Islet of Langerhans (tissue), 1 donor: ENCODE measurements around the gene DCLRE1C.
"Not testable (repeated sequence)": the region's sequence is repeated elsewhere in the genome, so short reads cannot be mapped to it uniquely, and the experiment has no call there.

Experiments
- FAIRE-seq: peaks from one replicate; lab custom pipeline; 2011; peaks lifted over from hg19 to GRCh38; lab: Jason Lieb, UNC

The DCLRE1C gene

GRCh38 chr10:14942950-14943338, 11.0 kb downstream of the DCLRE1C start:
- FAIRE-seq = not testable (repeated sequence)

- not testable (repeated sequence) for FAIRE-seq
These were observed 11.5 kb downstream of the DCLRE1C start for GRCh38 chr10:14942147-14942949.

DNA sequence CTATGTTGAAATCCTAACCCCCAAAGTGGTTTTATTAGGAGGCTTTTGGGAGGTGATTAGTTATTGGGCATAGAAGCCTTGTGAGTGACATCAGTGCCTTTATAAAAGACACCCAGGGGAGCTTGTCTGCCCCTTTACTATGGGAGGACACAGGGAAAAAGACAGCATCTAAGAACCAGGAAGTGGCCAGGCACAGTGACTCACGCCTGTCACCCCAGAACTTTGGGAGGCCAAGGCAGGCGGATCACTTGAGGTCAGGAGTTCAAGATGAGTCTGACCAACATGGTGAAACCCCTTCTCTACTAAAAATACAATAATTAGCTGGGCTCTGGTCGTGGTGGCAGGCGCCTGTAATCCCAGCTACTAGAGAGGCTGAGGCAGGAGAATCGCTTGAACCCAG, 14.9 kb downstream of the DCLRE1C start:
- FAIRE-seq = not testable (repeated sequence)

DNA sequence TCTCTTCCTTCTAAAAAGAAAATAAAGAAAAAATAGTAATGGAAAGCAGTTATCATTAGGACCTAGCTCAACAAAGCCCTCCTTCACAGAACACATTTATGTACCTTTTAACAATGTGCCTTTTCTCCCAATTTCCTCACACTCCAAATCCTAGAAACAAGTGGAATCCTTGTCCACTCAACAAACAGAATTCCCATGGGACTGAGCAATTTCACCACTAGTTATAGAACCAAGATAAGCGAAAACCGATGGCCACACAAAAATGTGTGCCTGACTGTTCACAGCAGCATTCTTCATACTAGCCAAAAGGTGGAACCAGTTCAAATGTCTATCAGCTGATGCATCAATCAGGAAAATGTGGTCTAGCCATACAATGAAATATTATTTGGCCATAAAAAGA, 17.3 kb downstream of the DCLRE1C start:
- FAIRE-seq = no peak

- FAIRE-seq = no peak
These were observed 23.3 kb downstream of the DCLRE1C start for GRCh38 chr10:14930610-14931009.

GRCh38 chr10:14926722-14927416, 27.0 kb downstream of the DCLRE1C start:
- no peak for FAIRE-seq

- FAIRE-seq = no peak
These were observed 27.8 kb downstream of the DCLRE1C start for GRCh38 chr10:14926061-14926470.

GRCh38 chr10:14925268-14925667, 28.6 kb downstream of the DCLRE1C start:
- no peak for FAIRE-seq

DNA sequence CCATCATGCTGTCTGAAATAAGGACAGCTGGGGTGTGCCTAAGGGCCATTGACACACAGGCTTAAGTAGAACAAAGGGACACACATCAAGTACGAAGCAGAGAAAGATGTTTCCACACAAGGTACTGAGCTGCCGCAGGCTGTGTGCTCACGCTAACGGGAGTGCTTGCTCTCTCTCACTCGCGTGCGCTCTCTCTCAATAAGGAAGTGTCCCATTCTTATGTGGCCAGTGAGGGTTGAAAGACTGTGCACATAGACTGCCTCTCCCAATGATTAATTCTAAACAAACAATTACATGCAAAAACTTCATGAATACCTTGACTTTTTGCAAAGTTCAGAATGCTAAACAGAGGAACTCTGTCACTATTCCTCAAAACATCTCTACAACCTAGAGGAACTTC, 29.9 kb downstream of the DCLRE1C start:
- no peak for FAIRE-seq

DNA sequence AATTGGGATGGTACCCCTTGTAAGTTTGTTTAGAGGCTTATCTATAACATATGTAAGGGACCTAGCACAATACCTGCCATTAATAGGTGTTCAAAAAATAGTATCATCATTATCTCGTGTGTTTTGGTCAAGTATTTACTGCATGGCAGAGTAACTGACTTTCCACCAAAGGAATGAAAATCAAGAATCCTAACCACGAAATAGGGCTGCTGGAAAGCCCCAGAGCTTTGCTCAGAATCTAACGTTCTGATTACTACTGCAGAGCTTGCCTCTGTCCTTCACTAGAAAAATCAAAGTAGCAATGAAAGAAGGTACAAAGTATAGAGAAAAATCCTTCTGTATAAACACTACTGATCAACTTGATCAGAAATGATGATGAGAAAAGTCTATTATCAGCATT, 34.9 kb downstream of the DCLRE1C start:
- no peak for FAIRE-seq

- no peak for FAIRE-seq
These were observed 36.1 kb downstream of the DCLRE1C start for GRCh38 chr10:14917827-14918226.

GRCh38 chr10:14916600-14916999, 37.3 kb downstream of the DCLRE1C start:
- no peak for FAIRE-seq

- no peak for FAIRE-seq
These were observed 42.1 kb downstream of the DCLRE1C start for GRCh38 chr10:14911801-14912200.

GRCh38 chr10:14910953-14911352, 42.9 kb downstream of the DCLRE1C start:
- no peak for FAIRE-seq

DNA sequence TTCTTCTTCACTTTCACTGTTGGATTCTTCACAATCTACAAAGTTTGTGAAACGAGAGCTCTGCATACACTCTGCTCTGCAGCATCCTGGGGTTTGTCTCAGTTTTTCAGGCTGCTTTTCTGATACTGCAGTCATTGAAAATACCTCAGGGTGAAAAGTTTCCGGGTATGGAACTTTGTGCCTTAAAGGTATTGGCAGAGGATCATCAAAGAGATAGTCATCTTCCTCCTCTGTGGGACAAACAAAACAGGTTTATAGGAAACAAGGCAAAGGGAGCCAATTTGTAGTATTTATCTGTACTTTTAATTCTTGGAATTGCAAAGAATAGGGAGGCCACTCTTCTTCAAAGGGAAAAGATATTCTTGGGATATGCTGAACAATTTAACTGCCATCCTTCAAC, 44.8 kb downstream of the DCLRE1C start:
- FAIRE-seq = no peak

DNA sequence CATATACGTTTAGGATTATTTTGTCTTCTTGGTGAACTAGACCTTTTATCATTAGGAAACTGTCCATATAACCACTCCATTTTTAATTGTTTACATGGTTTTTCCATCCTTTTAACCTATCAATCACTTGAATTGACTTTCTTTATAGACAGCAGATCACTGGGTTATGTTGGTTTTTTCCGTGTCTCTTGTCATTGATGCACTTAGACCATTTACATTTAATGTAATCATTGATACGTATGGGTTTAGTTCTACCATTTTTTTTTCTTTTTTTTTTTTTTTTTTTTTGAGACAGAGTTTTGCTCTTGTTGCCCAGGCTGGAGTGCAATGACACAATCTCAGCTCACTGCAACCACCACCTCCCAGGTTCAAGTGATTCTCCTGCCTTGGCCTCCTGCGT, 46.3 kb downstream of the DCLRE1C start:
- not testable (repeated sequence) for FAIRE-seq

- FAIRE-seq = no peak
These were observed 47.1 kb downstream of the DCLRE1C start for GRCh38 chr10:14906765-14907164.

GRCh38 chr10:14905890-14906289, 48.0 kb downstream of the DCLRE1C start:
- no peak for FAIRE-seq

DNA sequence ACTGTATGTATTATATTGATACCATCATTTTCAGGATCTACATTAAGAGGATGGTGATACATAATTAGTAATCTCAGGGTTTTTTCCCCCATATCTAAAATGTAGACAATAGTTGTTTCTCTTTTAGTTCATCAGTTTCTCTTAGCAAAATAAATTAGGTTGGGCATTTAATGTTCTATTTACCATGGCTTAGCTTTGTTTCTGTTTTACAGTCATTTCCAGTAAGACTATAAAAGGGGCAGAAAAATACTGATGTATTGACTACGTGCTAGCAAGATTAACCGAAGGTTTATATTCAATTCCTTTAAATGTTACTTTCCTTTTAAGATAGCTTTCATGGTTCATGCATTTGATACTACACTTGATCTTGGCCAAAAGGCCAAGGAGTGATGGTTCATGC, 49.0 kb downstream of the DCLRE1C start:
- no peak for FAIRE-seq

- FAIRE-seq = no peak
These were observed 49.6 kb downstream of the DCLRE1C start for GRCh38 chr10:14904316-14904732.

DNA sequence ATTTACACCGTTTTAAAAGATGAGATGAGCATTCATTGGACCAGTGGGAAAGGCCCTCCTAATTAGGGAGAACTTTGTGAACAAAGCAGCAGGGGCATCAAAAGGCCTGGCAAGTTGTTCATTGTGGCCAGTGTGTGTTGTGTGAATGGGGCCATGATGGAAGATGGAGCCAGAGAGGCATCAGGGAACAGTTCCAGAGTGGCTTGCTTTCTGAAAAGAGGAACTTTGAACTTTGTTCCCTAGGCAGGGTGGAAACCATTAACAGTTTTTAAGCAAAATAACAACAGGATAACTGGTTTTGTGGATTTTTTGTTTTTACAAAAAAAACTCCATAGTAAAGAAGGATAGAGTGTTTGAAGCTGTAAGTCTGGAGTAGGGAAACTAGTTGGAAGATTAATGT, 62.7 kb downstream of the DCLRE1C start:
- FAIRE-seq = no peak

DNA sequence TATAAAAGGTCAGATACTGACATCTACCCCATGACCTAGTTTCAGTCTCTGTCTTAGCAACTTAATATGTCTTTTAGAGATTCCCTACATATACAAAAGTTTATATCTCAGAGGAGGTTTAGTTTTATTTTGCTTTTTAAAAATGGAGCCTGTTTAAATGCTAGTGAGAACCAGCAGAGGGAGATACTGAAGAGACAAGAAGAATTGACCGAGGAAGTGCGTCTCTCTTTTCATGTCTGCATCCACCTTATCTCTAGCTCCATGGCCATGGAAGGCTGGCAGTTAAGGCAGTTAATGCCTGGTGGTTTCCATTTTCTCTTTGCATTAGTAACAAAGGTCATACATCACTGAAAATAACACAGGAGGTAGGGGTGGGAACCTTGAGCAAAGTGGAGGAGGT, 64.6 kb downstream of the DCLRE1C start:
- FAIRE-seq = no peak

DNA sequence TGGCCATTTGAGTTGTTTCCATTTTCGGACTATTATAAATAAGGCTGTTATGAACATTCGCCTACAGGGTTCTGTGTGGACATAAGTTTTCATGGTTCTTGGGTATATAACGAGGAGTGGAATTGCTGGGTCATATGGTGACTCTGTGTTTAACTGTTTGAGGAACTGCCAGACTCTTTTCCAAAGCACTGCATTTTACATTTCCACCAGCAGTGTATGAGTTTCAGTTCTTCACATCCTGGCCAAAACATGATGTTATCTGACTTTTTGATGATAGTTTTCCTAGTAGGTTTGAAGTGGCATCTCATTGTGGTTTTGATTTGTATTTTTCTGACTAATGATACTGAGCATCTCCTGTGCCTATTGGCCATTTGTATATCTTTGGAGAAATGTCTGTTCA, 69.8 kb downstream of the DCLRE1C start:
- FAIRE-seq = no peak

DNA sequence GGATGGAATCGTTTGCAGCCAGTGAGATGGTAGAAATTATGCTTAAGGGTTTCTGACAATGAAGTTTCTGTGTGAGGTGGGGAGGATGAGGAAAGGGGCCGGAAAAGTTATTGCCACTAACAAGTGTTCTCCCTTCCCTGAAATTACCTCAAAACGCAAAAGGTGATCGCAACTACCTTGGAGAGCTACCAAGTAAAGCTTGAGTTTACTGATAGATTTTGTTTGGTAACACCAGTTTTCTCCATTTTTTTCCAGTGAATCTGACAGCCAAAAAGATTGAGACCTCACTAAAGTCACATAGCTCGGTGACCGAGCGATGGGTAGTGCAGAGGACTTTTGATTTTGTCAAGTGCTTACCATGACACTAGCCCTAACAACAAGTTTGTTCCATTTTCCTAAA, 73.7 kb downstream of the DCLRE1C start:
- no peak for FAIRE-seq
